D721Med (cell line): Measurements from ENCODE around the gene KRT37.
"Not testable (repeated sequence)": the region's sequence is repeated elsewhere in the genome, so short reads cannot be mapped to it uniquely, and the experiment has no call there.

ENCODE experiments used
- DNase-seq: peaks from one replicate; pipeline ENCODE4 v3.0.0; 2011; ENCODE audit warnings: low spot score; ENCODE audit not compliant: insufficient read length
- FAIRE-seq: peaks from 2 replicates; lab custom pipeline; 2011; peaks lifted over from hg19 to GRCh38; lab: Jason Lieb, UNC
- CTCF ChIP-seq: IDR thresholded peaks from 2 replicates; pipeline ENCODE4 v1.5.1; 2012; ENCODE audit warnings: mild to moderate bottlenecking, control low read depth; ENCODE audit not compliant: insufficient read depth; ENCODE audit errors: missing control alignments

Gene KRT37

GRCh38 chr17:41392278-41392677 lies 32.1 kb downstream of the KRT37 start:
- TF ChIP-seq CTCF, result no peak
- no peak for FAIRE-seq
- DNase-seq, result no peak

GRCh38 chr17:41391535-41391934 lies 32.9 kb downstream of the KRT37 start:
- FAIRE-seq, result no peak
- TF ChIP-seq CTCF, result no peak
- DNase-seq, result no peak

GRCh38 chr17:41390411-41390938 lies 33.9 kb downstream of the KRT37 start:
- TF ChIP-seq CTCF, result no peak
- FAIRE-seq (no peak), DNase-seq (no peak)

- FAIRE-seq (no peak), DNase-seq (no peak)
- no peak for TF ChIP-seq CTCF
These were observed 36.7 kb downstream of the KRT37 start for GRCh38 chr17:41387670-41388069.

- no peak for FAIRE-seq
- DNase-seq, result no peak
- TF ChIP-seq CTCF, result no peak
These were observed 38.2 kb downstream of the KRT37 start for GRCh38 chr17:41386227-41386626.

GRCh38 chr17:41383690-41384089 lies 40.7 kb downstream of the KRT37 start:
- FAIRE-seq (no peak), DNase-seq (no peak)
- TF ChIP-seq CTCF, result no peak

- TF ChIP-seq CTCF, result no peak
- FAIRE-seq, result no peak
- no peak for DNase-seq
These were observed 42.0 kb downstream of the KRT37 start for GRCh38 chr17:41382394-41382793.

- DNase-seq, FAIRE-seq: not testable (repeated sequence)
These were observed 42.4 kb downstream of the KRT37 start, which contains the start of gene KRT34 for GRCh38 chr17:41381943-41382342. Gene KRT34, minus strand, starts transcription at chr17:41382306. Its CDS starts 60 bp downstream, at chr17:41382246.

- DNase-seq, FAIRE-seq: not testable (repeated sequence)
These were observed 44.3 kb downstream of the KRT37 start for GRCh38 chr17:41380091-41380490.
